GM18517 (cell line): ENCODE results near the gene ABHD12.

Source experiments
- ATAC-seq: cut with Tn5 transposase; IDR thresholded peaks from one replicate; pipeline ENCODE4 v1.9.1; 2021; ENCODE audit warnings: mild to moderate bottlenecking, moderate library complexity; ENCODE audit not compliant: unreplicated experiment

The ABHD12 gene

DNA sequence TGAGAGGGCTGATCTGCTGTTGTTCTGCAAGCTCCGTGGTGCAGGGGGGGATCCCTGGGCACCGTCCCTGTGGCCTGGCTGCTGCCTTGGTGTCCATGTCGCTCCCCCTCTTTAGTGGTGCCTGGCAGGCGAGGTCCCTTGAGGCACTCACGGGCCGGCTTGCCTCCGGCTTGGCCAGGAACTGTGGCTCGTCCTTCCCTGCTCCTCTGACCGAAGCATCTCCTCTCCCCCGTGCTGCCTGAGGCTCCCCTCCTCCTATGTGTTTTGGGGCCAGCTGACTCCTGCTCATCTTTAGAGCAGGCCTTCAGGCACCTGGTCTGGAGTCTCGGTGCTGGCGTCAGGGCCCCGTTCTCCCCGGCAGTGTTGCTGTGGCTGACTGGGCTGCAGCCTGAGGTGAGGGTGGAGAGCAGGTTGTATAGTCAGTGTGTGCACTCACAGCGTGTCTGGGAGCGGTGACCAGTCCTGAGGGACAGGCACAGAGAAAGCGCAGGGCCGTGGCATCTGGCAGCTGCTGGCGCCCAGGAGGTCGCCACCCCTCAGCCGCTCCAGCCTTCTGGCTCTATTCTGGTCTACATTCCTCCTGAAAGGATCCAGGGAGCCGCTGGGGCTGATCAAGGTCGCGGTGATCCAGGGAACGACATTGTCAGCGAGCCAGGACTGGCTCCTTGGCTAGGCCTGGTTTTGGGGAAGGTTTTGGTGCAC lies 99.1 kb downstream of the ABHD12 start:
- no peak for ATAC-seq

DNA sequence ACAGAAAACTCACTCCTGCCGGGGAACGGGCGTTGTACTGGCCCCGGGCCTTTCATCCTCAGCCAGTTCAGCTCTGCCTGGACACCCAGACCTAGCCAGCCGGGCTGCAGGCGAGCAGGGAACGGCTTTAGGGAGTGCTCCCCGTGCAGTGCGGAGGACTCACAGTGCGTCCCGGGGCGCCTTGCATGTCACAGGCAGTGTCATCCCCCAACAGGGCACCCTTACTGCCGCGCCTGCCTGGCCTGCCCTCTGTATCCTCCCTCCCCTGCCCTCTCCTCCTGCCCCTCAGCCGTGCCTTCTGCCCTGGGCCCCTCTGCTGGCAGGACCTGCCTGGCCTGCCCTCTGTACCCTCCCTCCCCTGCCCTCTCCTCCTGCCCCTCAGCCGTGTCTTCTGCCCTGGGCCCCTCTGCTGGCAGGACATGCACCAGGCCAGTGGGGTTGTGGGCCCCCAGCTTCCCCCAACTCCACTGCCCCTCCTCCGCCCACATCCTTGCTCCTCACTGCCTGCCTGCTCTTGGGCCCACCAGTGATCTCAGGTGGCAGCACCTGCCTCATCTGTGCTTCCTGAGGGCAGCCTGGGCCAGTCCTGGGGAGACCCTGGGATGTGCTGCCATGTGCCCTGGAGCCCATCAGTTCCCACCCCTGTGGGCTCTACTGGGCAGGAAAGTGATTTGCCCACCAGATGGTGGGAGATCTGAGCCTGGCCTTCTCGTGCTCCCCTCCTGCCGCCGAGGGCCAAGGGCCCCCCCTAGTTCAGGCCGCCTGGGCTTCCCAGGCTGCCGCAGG lies 99.8 kb downstream of the ABHD12 start:
- ATAC-seq = no peak

DNA sequence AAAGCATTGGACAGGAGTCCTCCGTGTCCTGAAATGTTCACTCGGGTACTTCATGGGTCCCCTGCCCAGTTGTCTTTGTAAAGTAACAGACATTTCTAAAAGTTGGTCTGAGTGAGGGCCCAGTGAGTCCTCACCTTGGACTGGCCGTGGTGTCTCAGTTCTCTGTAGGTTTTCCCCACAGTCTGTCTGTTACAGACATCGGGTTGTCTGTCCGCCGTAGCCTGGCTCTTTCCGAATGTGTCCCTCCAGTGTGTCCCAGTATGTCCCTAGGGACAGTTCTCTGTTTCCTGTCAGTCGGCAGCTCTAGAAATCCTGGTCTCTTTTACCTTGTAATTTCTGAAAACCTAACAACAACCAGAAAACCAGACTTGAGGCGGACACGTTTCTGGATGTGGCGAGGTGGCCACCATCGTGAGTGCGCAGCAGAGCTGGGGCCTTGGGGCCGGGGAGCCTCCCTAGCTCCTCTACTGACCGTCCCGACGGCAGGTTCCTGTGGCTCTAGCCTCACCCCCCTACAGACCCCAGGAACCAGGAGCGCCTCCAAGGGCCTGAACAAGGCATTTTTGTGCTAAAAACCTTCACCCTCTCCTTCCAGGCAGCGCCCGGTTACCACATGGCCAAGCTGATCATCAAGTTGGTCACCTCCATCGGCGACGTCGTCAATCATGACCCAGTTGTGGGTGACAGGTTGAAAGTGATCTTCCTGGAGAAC lies 100.6 kb downstream of the ABHD12 start:
- no peak for ATAC-seq

GRCh38 chr20:25288291-25289181 lies 102.1 kb downstream of the ABHD12 start:
- peak; percentile 98 for ATAC-seq

DNA sequence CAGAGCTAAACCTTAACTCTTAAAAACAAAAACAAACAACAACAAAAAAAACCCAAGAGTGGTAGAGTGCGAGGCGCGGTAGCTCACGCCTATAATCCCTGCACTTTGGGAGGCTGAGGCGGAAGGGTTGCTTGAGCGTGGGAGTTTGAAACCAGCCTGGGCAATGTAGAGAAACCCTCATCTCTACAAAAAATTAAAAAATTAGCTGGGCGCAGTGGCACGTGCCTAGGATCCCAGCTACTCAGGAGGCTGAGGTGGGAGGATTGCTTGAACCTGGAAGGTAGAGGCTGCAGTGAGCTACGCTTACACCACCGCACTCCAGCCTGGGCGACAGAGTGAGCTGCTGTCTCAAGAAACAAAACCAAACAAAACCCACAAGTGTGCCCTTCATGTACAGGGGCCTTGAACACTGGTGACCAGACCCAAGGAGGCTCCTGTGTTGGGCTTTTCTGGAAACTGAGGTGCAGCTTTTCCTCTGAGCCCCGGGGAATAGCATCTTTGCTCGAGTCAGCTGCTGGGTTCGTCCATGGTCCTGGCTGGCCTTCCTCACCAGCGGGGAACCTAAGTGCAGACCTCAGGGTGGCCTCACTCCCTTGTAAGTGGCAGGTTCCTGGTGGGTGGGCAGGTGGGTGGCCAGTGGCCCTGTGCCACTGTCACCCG lies 102.9 kb downstream of the ABHD12 start:
- no peak for ATAC-seq

GRCh38 chr20:25286917-25287316 lies 103.7 kb downstream of the ABHD12 start:
- no peak for ATAC-seq

DNA sequence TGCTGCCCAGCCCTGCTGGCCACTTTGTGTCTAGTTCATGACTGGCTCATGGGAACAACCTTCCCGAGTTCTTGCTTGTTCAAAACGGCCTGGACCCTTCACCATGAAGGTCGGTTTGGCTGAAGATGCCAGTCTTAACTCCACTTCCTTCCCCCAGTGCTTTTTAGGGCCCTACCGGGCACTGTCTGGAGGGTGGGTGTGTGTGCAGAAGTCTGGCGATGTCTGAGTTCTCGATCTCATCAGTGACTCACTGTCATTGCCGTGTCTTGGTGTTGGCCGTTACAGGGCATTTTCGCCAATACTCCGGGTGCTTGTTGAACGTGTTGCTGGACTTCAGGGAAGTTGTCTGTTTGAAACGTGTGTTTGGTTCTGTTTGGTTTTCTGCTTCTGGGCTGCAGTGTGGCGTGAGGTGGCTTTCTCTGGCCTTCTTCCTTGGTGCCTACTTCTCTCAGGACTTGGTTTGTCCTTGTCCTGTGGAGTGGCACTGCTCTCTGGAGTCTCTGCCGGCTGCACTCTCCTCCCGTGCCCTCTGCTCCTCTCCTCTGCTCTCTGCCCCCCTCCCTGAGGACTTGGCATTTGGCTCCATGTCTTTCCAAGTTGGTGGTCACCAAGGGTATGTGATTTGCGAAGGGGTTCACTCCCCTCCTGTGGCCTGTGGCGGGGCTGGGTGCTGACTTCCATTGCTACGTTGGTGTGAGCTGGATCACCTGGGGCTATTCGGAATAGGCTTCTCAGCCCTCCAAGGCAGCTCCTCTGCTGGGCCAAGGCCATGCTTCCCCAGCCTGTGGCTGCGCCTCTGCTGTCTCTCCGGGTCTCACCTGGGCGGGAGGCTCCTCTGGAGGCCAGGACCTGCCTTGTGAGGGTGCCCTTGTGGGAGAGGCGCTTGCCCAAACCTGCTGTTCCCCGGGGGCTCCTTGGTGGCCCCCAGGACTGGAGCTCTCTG lies 104.5 kb downstream of the ABHD12 start:
- ATAC-seq = no peak

DNA sequence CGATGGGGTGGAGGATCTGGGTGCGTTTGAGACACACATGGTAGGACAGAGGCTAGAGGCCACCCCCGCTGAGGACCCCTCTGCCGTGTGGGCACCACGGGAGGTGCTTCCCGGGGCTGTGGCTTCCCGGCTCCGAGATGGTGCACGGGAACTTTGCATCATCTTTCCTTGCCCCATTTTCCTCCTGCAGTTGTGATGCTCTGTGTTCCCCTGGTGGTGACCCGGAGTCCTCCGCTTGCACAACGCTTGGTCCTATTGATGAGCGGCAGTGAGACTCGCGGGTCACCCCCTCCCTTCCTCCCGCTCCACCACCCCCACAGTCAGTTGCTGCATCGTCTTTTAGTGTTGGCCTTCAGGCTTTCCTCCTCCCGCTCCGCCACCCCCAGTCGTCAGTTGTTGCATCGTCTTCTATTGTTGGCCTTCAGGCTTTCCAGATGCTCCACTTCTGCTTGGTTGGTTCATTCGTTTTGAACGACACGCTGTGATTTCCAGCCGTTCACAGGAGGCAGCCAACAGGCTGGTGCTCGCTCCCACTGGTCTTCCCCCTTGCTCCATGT lies 105.5 kb downstream of the ABHD12 start:
- no peak for ATAC-seq

DNA sequence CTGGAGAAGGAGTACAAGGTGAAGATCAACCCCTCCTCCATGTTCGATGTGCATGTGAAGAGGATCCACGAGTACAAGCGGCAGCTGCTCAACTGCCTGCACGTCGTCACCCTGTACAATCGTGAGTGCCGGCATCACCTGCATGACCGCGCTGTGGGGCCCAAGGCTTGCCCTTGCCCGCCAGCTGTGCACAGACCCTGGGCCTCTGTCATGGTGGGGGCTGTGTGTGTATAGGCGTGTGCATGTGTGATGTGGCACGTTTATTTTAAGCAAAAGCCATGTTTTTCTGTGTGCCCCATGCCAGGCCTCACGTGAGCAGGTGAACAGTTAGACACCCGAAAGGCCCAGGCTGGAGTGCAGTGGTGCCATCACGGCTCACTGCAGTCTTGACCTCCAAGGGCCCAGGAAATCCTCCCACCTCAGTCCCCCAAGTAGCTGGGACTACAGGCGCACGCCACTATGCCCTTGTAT lies 106.5 kb downstream of the ABHD12 start:
- no peak for ATAC-seq

GRCh38 chr20:25283221-25283951 lies 107.2 kb downstream of the ABHD12 start:
- no peak for ATAC-seq

- ATAC-seq = no peak
These were observed 107.8 kb downstream of the ABHD12 start for GRCh38 chr20:25282796-25283195.

DNA sequence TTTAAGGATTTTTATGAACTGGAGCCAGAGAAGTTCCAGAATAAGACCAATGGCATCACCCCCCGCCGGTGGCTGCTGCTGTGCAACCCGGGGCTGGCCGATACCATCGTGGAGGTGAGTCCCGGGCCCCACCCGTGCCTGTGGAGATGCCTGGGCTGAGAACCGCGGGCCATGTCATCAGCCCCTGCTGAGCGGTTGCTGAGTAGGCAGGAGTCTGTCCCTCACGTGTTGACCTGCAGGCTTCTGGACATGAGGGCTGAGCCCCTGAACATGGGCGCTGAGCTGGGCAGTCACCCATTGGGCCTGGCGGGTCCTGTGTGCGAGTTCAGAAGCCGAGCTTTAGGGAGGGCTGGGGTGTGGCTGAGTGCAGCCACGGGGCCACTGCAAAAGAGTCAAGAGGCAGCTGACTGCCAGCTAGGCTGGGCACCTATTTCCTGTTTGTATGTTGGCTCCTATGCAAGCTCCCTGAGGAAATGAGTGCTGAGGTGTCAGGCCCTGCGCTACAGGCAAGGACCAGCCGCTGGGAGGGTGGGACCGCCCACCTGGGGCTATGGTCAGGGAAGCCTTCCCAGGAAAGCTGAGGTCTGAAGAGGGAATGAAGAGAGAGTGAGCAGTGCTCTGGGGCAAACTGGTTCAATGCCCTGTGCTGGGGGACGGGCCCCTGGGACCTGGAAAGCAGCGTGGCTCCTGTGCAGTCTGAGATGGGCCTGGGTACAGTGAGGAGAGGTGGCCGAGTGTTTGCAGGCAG lies 108.4 kb downstream of the ABHD12 start:
- ATAC-seq = no peak

GRCh38 chr20:25281541-25281991 lies 109.1 kb downstream of the ABHD12 start:
- peak; percentile 71 for ATAC-seq

DNA sequence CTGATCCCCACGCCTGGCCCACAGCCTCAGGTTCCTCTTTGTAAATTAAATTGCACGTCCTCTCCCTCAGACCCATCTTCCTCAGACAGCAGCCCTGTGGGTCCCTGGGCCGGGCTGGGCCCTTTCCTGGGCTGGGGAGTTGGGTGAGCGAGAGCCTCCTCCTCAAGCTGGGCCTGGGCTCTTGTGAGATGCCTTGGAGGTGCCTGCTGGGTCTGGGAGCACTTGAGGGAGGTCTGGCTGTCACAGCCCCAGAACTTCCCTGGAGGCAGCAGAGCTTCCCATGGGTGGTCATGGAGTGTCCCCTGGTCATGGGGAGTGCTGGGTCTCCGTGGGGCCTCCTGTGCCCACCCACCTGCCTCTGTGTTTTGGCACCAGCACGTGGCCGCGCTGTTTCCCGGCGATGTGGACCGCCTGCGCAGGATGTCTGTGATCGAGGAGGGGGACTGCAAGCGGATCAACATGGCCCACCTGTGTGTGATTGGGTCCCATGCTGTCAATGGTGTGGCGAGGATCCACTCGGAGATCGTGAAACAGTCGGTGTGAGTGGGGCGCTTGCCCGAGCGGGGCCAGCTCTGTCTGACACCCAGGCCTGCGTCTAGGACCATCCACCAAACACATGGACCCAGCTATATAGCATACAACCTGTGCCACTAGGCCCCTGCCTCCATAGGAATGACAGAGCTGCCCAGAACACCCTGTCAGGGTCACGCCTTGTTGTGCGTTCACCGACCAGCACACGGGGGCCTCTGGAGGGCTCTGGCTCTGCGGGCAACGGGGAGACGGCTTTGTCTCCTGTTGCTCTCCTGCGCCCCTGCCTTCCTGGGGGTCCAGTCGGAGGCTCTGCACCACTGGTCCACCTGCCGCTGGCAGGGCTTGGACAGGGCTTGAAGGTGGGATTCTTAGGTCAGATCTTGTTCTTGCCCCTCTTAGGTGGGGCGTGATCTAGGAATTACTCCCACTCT lies 109.8 kb downstream of the ABHD12 start:
- no peak for ATAC-seq

GRCh38 chr20:25280051-25280573 lies 110.5 kb downstream of the ABHD12 start:
- ATAC-seq = no peak

GRCh38 chr20:25279403-25279802 lies 111.2 kb downstream of the ABHD12 start:
- ATAC-seq = no peak
